CD4-positive, alpha-beta T cell treated with Interferon alpha-2 for 1 hour (primary cell): ENCODE measurements around the gene RDH11.

ENCODE experiments used
- DNase-seq, 2 donors: peaks; one replicate each; pipeline ENCODE4 v3.0.0-alpha.2; 2020 to 2022

RDH11 gene

GRCh38 chr14:67643713-67644112 is 51.9 kb downstream of the RDH11 start:
- no peak for DNase-seq

GRCh38 chr14:67641902-67642749 is 53.4 kb downstream of the RDH11 start:
- no peak for DNase-seq

GRCh38 chr14:67641480-67641879 is 54.1 kb downstream of the RDH11 start:
- no peak for DNase-seq

DNA sequence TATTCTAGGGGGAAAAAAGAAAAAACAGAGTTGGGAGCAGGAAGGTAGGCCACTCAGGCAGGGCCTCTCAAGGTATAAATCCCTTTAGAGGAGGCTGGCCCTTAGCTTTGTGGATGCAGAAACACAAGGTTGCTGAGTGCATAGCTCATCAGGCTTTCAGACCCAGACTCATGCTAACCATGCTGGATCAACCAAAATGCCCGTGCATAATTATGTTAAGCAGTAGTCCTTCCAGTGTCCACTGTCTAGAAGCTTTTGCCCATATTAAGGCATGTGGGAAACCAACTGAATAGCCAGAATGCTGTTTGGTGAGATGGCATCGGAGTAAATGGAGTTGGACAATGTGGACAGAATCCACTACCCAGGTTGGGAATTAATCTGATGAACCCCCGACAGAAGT is 56.9 kb downstream of the RDH11 start:
- DNase-seq: no peak

GRCh38 chr14:67636361-67636919 is 59.1 kb downstream of the RDH11 start:
- no peak for DNase-seq

GRCh38 chr14:67633451-67634147 is 62.0 kb downstream of the RDH11 start:
- DNase-seq: no peak

DNA sequence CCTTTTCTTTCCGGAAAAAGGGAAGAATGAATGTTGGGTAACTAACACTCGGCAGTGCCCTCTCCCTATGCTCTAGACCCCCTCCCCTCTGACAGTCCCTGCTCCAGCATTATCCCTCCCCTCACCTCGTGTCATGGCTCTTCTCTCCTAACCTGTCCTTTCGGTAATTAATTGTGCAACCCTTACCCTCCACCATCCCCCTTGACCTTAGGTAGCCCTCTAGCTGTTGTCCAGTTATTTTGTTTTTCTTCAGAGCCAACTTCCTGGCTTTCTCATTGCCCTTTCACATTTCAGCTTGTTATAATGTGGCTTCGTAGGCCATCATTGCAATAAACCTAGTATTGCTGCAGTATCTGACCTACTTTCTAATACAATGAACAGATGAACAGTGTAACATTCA is 64.6 kb downstream of the RDH11 start:
- DNase-seq: no peak

GRCh38 chr14:67630186-67630585 is 65.4 kb downstream of the RDH11 start:
- DNase-seq: no peak

DNA sequence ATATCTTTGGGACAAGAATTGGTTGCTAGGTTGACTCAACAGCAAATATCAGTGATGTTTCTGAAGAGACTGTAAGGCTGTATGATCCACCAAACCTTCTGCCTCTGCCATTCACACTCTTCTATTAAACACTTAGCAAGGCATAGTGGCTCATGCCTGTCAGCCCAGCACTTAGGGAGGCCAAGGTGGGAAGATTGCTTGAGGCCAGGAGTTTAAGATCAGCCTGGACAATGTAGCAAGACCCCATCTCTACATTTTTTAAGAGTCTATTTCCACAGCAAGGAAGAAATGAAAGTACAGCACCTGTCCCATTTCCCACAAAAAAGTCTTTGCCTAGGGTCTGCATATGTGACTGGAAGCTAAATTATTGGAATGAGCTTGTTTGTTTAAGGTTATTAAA is 68.0 kb downstream of the RDH11 start:
- DNase-seq: no peak
